ENCODE measurements around the gene LRRC27.

LRRC27 gene

GRCh38 chr10:132357286-132358058, 25.5 kb downstream of the LRRC27 start:
- DNase-seq (ENCODE audit: low read depth), result no peak

- no peak for DNase-seq (ENCODE audit: low read depth)
Observed at GRCh38 chr10:132359305-132360040, 27.5 kb downstream of the LRRC27 start.

GRCh38 chr10:132360766-132361447, 28.9 kb downstream of the LRRC27 start:
- DNase-seq (ENCODE audit: low read depth), result peak; percentile 8

GRCh38 chr10:132361581-132362101, 29.6 kb downstream of the LRRC27 start:
- no peak for DNase-seq (ENCODE audit: low read depth)

GRCh38 chr10:132362151-132362611, 30.2 kb downstream of the LRRC27 start:
- DNase-seq (ENCODE audit: low read depth), result no peak

GRCh38 chr10:132363376-132363775, 31.4 kb downstream of the LRRC27 start:
- DNase-seq (ENCODE audit: low read depth), result no peak

- DNase-seq (ENCODE audit: low read depth), result no peak
Observed at GRCh38 chr10:132363921-132364593, 32.1 kb downstream of the LRRC27 start.

- no peak for DNase-seq (ENCODE audit: low read depth)
Observed at GRCh38 chr10:132364594-132364970, 32.6 kb downstream of the LRRC27 start.

GRCh38 chr10:132365102-132365501, 33.1 kb downstream of the LRRC27 start:
- no peak for DNase-seq (ENCODE audit: low read depth)

- no peak for DNase-seq (ENCODE audit: low read depth)
Observed at GRCh38 chr10:132366006-132366405, 34.0 kb downstream of the LRRC27 start.

- DNase-seq (ENCODE audit: low read depth), result no peak
Observed at GRCh38 chr10:132366499-132366898, 34.5 kb downstream of the LRRC27 start.

GRCh38 chr10:132368391-132368790, 36.4 kb downstream of the LRRC27 start:
- DNase-seq (ENCODE audit: low read depth), result no peak

- DNase-seq (ENCODE audit: low read depth), result no peak
Observed at GRCh38 chr10:132368881-132369635, 37.1 kb downstream of the LRRC27 start.

GRCh38 chr10:132369636-132370185, 37.7 kb downstream of the LRRC27 start:
- no peak for DNase-seq (ENCODE audit: low read depth)

GRCh38 chr10:132370426-132371340, 38.7 kb downstream of the LRRC27 start:
- DNase-seq (ENCODE audit: low read depth), result no peak

GRCh38 chr10:132371641-132372081, 39.7 kb downstream of the LRRC27 start:
- DNase-seq (ENCODE audit: low read depth), result no peak

GRCh38 chr10:132372516-132373095, 40.6 kb downstream of the LRRC27 start:
- no peak for DNase-seq (ENCODE audit: low read depth)

- DNase-seq (ENCODE audit: low read depth), result no peak
Observed at GRCh38 chr10:132373241-132373955, 41.4 kb downstream of the LRRC27 start.

GRCh38 chr10:132374176-132374575, 42.2 kb downstream of the LRRC27 start:
- no peak for DNase-seq (ENCODE audit: low read depth)

Data from stimulated activated CD8-positive, alpha-beta memory T cell treated with anti-CD3 and anti-CD28 coated beads, Interleukin-15, amount 100 ng/mL, for 1 hour (primary cell).